HUES64 (cell line): ENCODE results near the gene THSD7A.

Experiments used
- H3K27ac ChIP-seq: 2 replicates; pipeline ENCODE4 v1.7.0; 2013; ENCODE audit warnings: low read depth, low read length, inconsistent platforms
- H3K27me3 ChIP-seq: 2 replicates; pipeline ENCODE4 v1.6.1; 2013; ENCODE audit warnings: mild to moderate bottlenecking, low read length; ENCODE audit not compliant: insufficient read depth
- H3K36me3 ChIP-seq: 2 replicates; pipeline ENCODE4 v1.6.1; 2013; ENCODE audit warnings: mild to moderate bottlenecking, low read length; ENCODE audit not compliant: insufficient read depth
- H3K4me1 ChIP-seq: 2 replicates; pipeline ENCODE4 v1.6.1; 2013; ENCODE audit warnings: mild to moderate bottlenecking, low read length, moderate library complexity; ENCODE audit not compliant: insufficient read depth
- H3K4me3 ChIP-seq: 2 replicates; pipeline ENCODE4 v1.5.1; 2013; ENCODE audit warnings: mild to moderate bottlenecking, low read length, moderate library complexity
- H3K9ac ChIP-seq: 2 replicates; pipeline ENCODE4 v1.6.1; 2013; ENCODE audit warnings: mild to moderate bottlenecking, low read depth, low read length
- H3K9me3 ChIP-seq: 2 replicates; pipeline ENCODE4 v1.6.1; 2013; ENCODE audit warnings: low read depth, low read length; ENCODE audit not compliant: insufficient read depth
- WGBS: fragments of 150-250, 120-280 bp; methylation state at CpG from one replicate; pipeline ENCODE4 v1.1.7; 2013; ENCODE audit warnings: missing lambda C conversion rate; 5-methylcytosine and 5-hydroxymethylcytosine counted together

THSD7A gene

DNA sequence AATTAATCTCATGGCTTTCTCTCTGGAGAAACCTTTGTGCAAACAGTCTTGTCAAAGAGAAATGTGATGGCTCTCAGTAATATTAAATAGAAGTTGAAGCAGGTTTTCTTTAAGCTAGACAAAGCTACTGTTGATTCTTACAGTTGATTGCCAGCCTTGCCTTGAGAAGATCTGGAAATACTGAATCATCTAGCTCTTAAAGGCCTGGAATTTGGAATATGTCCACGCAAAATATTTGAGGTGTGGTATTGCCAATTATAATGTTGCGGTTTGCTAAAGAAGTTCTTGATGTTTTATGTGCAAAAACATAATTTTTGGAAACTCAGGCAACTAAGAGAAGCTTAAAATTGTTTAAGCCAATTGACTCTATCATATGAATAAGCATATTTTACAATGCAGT, 486.4 kb downstream of the THSD7A start:
- Histone ChIP-seq H3K4me3 (no peak overlapping the region), H3K4me1 (peaks cover 9% of the 10 kb centered on the region; the same call in 1 of the 2 replicates), H3K36me3 (no peaks in the 10 kb centered on the region), H3K27me3 (no peaks in the 10 kb centered on the region), H3K27ac (no peak overlapping the region), H3K9me3 (no peaks in the 10 kb centered on the region), H3K9ac (no peak overlapping the region)
- 95% methylated on average over 2 of the region's 2 CpGs for WGBS

DNA sequence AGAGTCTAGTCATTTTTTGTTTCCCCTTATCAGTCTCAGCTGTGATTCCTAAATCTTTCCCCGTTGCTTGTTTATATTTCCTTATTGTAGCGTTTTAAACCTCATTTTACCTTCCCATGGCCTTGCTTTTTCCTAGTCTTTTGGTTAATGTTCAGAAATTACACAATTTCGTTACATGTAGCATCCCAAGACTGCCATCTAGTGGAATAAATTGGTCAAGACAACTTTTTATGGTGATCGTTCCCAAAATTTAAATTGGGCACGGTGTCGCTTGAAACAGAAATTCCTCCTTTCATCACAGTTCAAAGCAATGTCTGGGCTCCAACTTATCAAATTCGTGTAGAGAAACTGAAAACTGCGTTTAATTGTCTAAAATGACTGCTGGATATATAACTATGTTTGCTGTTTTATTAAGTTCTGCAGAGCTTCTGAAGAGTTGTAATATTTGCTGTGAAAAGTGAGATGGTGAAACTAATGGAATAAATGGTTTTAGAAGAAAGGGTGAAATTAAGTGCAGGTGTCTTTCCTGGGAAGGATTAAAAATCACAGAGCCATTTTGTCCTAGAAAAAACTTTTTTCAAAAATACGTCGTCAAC, 488.1 kb downstream of the THSD7A start:
- H3K27ac ChIP-seq: no peak overlapping the region
- H3K27me3 ChIP-seq: no peaks in the 10 kb centered on the region
- 20% methylated on average over 10 of the region's 10 CpGs for WGBS
- H3K9me3 ChIP-seq: no peaks in the 10 kb centered on the region
- H3K36me3 ChIP-seq: no peaks in the 10 kb centered on the region
- no peak overlapping the region for H3K4me3 ChIP-seq
- H3K4me1 ChIP-seq: peaks cover 9% of the 10 kb centered on the region; the same call in 1 of the 2 replicates
- no peak overlapping the region for H3K9ac ChIP-seq

DNA sequence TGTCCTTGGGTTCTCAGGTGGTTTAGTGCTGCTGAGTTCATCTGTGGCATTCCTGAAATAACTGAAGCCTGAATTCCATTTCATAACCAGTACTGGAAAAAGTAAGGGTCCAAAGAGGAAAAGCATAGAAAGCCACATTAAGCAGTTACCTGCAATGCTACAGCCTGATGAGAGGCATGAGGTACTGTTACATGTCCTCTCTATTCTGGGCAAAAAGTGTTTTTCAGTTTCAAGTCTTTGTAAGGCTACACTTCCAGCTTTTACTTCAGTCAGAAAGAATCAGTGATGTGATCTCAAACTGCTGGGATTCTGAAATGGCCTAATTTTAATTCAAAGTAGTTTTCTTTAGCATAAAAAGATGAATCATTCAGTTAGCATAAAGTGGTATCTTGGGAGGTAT, 488.9 kb downstream of the THSD7A start:
- no peaks in the 10 kb centered on the region for H3K9me3 ChIP-seq
- peaks cover 9% of the 10 kb centered on the region; the same call in 1 of the 2 replicates for H3K4me1 ChIP-seq
- H3K27ac ChIP-seq: no peak overlapping the region
- H3K36me3 ChIP-seq: no peaks in the 10 kb centered on the region
- H3K4me3 ChIP-seq: no peak overlapping the region
- no peak overlapping the region for H3K9ac ChIP-seq
- no peaks in the 10 kb centered on the region for H3K27me3 ChIP-seq

DNA sequence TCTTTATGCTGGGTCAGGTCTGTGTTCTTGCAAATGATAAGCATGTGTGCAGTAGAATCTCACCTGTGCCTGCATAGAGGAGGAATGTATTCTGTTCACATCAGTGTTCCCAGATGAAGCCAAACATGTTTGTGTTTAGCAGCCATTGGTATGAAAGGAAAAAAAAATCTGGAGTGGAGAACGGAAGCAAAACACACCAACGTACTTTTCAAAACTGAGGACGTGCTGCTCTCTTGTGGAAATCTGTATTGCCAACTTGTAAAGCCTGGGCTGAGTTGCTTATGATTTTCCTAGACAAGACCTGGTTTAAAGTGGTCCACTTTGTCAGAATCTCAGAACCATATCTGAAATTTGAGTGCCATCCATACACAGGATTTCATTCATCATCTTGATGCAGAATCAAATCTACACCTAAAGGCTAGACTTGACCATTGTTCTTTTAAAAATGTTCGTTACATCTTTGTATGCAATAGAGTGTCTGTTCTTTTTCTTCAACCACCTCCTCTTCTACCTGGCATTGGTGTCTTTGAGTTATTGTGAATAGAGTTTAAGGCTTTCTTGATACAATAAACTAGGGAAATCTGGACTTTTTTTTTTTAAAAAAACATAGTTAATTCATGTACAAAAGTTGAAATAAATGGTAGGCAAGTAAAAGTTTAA, 490.6 kb downstream of the THSD7A start:
- Histone ChIP-seq H3K9ac (no peak overlapping the region), H3K27me3 (no peaks in the 10 kb centered on the region), H3K4me3 (no peak overlapping the region), H3K4me1 (peaks cover 9% of the 10 kb centered on the region; the same call in 1 of the 2 replicates), H3K9me3 (no peaks in the 10 kb centered on the region), H3K27ac (no peak overlapping the region), H3K36me3 (no peaks in the 10 kb centered on the region)
- WGBS: 50% methylated on average over 3 of the region's 4 CpGs

DNA sequence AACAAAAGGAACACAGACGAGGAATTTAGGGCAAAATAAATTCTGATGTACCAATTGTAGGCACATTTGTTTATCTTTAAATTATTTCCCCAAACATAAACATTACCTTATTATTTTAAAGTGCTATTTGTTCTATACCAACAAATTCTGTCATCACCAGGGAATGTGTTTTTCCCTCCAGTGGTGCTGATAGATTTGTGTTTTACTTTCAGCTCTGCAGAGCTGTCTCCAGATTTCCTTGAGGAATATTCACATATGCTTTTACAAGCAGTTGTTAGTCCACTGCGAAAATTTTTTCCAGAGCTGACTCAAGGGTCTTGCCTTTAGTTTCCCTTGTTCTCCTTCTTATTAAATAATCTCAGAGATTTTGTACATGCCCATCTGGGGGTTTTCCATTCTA, 495.6 kb downstream of the THSD7A start:
- Histone ChIP-seq H3K36me3 (no peaks in the 10 kb centered on the region), H3K27me3 (no peaks in the 10 kb centered on the region), H3K4me3 (no peak overlapping the region), H3K27ac (no peak overlapping the region), H3K4me1 (no peaks in the 10 kb centered on the region), H3K9ac (no peak overlapping the region), H3K9me3 (no peaks in the 10 kb centered on the region)
- WGBS: 94% methylated on average over 1 of the region's 2 CpGs

DNA sequence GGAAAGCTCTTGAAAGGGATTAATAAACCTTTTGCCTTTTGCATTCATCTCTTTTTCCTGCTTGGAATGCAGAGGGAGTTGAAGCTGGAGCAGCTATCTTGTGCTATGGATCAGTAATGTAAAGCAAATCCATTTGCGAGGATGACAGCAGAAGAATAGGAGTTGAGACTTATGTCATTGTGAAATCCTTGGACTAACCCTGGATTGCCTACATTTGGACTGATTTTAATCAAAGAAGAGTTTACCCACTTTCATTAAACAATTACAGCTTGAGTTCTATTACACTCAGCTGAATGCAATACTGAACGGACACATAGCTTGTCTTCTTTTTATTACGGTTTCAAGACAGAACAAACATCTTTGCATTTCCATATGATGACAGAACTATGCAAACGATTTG, 496.1 kb downstream of the THSD7A start:
- Histone ChIP-seq H3K27ac (no peak overlapping the region), H3K36me3 (no peaks in the 10 kb centered on the region), H3K4me3 (no peak overlapping the region), H3K4me1 (no peaks in the 10 kb centered on the region), H3K9me3 (no peaks in the 10 kb centered on the region), H3K9ac (no peak overlapping the region), H3K27me3 (no peaks in the 10 kb centered on the region)
- 88% methylated on average over 4 of the region's 4 CpGs for WGBS

DNA sequence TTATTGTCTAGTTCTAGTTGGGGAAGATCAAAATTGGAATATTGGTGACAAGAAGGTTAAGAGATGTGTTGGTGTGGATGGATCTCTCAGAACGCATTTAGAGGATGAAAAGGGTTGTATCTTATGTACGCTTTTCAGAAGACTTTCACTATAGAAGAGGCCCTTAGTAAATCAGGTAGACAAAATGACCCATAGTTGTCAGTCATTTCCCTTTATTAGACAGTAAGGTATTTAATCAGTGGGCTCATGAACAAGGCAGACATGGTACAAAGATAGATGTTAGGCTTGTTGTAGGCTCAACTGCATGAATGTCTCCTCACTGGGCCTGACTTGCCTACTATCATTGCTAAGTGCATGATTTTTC, 499.2 kb downstream of the THSD7A start:
- Histone ChIP-seq H3K9ac (no peak overlapping the region), H3K27ac (no peak overlapping the region), H3K36me3 (no peaks in the 10 kb centered on the region), H3K4me3 (no peak overlapping the region), H3K4me1 (peaks cover 11% of the 10 kb centered on the region; the same call in 1 of the 2 replicates), H3K9me3 (no peaks in the 10 kb centered on the region), H3K27me3 (no peaks in the 10 kb centered on the region)
- WGBS: 100% methylated on average over 2 of the region's 2 CpGs

DNA sequence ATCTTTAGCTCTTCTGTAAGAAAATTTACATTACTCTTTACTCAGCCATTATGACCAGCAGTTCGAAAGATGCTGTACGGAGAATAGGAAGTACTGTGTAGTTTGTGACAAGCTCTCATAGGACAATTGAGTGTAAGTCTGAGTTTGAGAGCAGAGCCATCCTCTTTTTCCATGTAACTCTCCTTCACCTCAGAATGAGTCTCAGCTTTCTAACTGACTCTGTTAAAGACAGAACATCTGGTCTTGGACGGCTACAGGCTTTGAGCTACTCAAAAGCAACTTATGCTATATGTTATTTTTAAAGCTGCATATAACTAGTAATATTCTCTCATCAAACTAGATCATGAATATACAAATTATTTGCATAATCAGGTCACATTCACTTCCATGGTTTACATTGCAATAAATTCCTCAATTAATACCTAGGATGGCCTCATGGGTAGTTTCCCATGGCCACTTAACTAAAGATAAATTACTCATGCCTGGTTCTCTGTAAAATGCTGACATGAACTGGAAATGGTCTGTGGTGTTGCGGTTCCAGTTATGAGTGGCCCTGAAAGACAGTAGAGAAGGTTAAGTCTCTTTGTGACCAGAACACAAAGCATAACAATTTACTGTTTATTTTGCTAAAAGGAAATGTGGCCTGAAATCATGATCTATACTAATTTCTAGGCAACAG, 499.7 kb downstream of the THSD7A start:
- no peaks in the 10 kb centered on the region for H3K9me3 ChIP-seq
- H3K27ac ChIP-seq: no peak overlapping the region
- no peak overlapping the region for H3K9ac ChIP-seq
- WGBS: 87% methylated on average over 2 of the region's 4 CpGs
- H3K4me1 ChIP-seq: peaks cover 11% of the 10 kb centered on the region; the same call in 1 of the 2 replicates
- H3K36me3 ChIP-seq: no peaks in the 10 kb centered on the region
- no peaks in the 10 kb centered on the region for H3K27me3 ChIP-seq
- H3K4me3 ChIP-seq: no peak overlapping the region

DNA sequence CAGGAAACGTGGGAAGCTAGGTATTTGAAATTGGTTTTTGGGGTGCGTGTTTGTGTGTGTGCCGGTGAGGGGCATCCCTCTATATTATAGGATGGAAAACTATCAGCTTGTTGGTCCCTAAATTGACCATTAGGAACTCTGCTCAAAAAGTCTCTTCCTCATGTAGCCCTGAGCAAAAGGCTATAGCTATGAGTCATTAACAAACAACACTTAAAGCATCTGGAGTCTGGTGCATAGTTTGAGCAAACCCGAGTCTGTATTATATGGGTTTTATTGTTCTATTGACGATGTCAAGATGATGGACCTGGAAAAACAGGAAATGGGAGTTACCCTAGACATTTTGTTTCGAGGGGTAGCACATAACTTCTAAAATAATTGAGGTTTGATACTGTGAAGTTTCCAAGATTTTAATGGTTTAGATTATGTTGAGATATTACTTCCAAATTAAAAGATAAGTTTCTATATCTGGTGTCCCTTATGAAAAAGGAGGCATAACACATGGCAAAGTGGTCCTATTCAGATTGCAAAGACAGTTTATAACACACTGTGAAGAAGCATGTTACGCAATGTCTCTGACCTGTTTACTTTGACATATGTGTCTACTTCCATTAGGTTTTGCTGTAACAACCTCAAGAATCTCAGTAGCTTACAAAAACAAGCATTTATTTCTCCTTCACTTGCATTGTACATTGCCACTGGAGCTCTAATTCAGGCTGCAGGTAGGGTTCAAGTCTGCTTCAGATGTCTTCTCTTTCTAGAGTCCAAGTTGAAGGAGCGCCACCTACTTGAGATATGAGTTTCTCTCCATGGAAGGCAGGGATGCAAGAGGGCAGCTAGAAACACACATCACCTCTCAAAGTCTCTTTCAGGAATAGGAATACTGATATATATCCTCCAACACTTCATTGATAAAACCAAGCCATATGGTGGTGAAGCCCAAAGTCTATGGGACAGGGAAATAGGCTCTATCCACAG, 500.6 kb downstream of the THSD7A start:
- H3K36me3 ChIP-seq: no peaks in the 10 kb centered on the region
- no peaks in the 10 kb centered on the region for H3K27me3 ChIP-seq
- no peak overlapping the region for H3K4me3 ChIP-seq
- WGBS: 90% methylated on average over 8 of the region's 8 CpGs
- no peak overlapping the region for H3K27ac ChIP-seq
- H3K9me3 ChIP-seq: no peaks in the 10 kb centered on the region
- H3K4me1 ChIP-seq: peaks cover 11% of the 10 kb centered on the region; the same call in 1 of the 2 replicates
- H3K9ac ChIP-seq: no peak overlapping the region

DNA sequence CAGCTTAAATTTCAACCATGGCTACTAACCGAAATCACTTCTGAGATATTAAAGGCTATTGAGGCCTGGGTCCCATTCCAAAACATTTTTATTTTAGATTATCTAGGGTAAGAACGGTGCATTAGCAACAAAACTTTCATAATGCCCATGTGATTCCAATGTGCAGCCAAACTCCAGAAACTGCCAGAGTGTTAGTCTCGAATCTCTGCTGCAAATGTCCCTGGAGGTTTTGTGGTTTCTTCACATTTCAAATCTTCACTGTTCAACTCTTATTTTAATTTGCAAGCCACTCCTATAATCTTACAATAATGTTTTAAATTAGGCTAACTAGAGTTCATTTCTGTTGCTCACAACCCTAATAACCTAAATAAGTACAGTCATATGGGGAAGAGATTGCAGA, 501.3 kb downstream of the THSD7A start:
- peaks cover 11% of the 10 kb centered on the region; the same call in 1 of the 2 replicates for H3K4me1 ChIP-seq

More for the DNA sequence above, 501.3 kb downstream of the THSD7A start:
- Histone ChIP-seq H3K27me3 (no peaks in the 10 kb centered on the region), H3K27ac (no peak overlapping the region), H3K4me3 (no peak overlapping the region), H3K36me3 (no peaks in the 10 kb centered on the region), H3K9ac (no peak overlapping the region), H3K9me3 (no peaks in the 10 kb centered on the region)
- 88% methylated on average over 3 of the region's 3 CpGs for WGBS
